Nucleus accumbens (tissue), 56 donors: ENCODE results near the gene ARID3A.
A peak's percentile ranks its signal among the peaks of the same experiment; 100 is the strongest.

Source experiments
- DNase-seq, 56 donors: peaks; one replicate each; lab custom pipeline; 2025; lab: John Stamatoyannopoulos, UW

ARID3A gene

GRCh38 chr19:911197-912033 lies 14.4 kb upstream of the ARID3A start:
- no peak for DNase-seq

DNA sequence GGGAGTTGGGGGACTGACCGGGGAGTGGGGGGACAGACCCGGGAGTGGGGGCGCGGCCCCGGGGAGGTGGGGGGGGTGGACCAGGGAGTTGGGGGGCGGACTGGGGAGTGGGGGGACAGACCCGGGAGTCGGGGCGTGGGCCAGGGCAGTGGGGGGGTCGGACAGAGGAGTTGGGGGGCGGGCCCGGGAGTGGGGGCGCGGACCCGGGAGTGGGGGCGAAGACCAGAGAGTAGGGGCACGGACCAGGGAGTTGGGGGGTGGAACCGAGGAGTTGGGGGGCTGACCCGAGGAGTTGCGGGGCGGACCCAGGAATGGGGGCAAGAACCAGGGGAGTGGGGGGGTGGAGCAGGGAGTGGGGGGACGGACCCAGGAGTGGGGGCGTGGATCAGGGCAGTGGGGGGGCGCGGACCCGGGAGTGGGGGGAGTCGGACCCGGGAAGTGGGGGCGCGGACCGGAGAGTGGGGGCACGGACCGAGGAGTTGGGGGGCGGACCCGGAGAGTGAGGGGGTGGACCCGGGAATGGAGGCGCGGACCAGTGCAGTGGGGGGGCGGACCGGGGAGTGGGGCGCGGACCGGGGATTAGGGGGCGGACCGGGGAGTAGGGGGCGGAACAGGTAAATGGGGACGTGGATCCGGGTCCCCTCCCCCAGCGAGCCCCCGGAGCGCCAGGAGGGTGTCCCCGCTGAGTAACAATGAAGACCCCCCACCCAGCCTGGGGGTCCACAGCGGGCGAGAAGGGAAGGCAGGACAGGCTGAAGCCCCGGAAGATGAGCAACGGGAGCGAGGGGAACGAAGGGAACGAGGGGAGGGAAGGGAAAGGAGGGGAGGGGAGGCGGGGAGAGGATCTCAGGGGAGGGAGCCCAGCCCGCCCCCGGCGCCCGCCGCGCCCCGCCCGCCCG lies 13.4 kb upstream of the ARID3A start:
- peak in 2 of 56 donors; percentile 63 to 64 for DNase-seq

GRCh38 chr19:913080-913748 lies 12.6 kb upstream of the ARID3A start, which contains the start of gene R3HDM4:
Gene R3HDM4, minus strand, starts transcription at chr19:913219. Its CDS starts 62 bp downstream, at chr19:913157.
- DNase-seq: peak in 53 of 56 donors; percentile 13 to 86 (median 58)

DNA sequence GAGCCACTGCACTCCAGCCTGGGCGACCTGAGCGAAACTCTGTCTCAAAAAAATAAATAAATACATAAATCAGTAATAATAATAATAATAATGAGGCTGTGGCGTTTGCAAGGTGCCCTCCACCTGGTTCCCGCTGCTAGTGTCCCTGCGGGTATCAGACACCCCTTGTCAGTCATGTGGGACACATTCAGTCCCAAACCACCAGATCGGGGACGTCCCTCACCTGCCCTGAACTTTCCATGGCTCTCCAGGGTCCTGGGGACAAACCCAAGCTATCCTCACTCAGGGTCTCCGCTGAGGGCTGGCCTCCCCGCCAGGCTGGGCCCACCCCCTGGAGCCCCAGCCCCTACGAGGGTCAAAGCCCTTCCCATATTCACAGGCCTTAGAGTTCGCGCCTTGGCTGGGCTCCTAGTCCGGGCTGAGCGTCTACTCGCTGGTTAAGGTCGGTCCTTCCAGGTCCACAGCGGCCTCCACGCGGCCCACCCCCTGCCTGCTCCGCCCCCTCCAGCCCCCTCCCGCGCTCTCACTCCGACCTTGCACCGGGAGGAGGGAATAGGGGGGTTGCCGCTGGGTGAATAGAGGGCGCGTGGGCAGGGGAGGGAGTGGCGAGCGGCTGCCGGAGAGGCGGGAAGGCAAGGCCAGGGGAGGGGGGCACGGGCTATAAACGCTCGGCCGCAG lies 9.1 kb upstream of the ARID3A start:
- DNase-seq: no peak

- peak in 1 of 56 donors; percentile 25 for DNase-seq
Observed at GRCh38 chr19:917323-918151, 8.3 kb upstream of the ARID3A start, which contains the start of gene KISS1R. Gene KISS1R, plus strand, starts transcription at chr19:917333. Its CDS starts 170 bp downstream, at chr19:917503.

- no peak for DNase-seq
Observed at GRCh38 chr19:918152-918437, 7.7 kb upstream of the ARID3A start.

DNA sequence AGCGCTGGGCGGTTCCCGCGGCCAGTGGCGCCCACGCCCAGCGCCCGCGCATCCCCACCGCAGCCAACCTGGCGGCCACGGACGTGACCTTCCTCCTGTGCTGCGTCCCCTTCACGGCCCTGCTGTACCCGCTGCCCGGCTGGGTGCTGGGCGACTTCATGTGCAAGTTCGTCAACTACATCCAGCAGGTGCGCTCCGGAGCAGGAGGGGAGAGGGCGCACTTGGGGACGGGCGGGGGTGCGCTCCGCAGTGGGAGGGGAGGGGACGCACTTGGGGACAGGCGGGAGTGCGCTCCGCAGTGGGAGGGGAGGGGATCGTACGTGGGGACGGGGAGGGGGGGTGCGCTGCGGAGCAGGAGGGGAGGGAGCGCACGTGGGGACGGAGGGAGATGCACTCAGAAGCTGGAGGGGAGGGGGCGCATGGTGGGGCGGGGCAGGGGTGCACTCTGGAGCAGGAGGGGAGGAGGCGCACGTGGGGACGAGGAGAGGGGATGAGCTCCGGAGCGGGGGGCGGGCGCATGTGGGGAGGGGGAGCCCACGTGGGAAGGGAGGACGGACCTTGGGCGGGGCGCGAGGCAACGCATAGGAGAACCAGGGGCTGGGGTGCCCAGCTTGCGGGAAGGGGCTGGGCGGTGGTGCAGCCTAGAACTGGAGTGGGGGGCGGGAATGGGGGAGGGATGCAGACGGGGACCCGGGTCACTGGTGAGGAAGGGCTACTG lies 7.2 kb upstream of the ARID3A start:
- peak in 2 of 56 donors; percentile 4 to 26 for DNase-seq

DNA sequence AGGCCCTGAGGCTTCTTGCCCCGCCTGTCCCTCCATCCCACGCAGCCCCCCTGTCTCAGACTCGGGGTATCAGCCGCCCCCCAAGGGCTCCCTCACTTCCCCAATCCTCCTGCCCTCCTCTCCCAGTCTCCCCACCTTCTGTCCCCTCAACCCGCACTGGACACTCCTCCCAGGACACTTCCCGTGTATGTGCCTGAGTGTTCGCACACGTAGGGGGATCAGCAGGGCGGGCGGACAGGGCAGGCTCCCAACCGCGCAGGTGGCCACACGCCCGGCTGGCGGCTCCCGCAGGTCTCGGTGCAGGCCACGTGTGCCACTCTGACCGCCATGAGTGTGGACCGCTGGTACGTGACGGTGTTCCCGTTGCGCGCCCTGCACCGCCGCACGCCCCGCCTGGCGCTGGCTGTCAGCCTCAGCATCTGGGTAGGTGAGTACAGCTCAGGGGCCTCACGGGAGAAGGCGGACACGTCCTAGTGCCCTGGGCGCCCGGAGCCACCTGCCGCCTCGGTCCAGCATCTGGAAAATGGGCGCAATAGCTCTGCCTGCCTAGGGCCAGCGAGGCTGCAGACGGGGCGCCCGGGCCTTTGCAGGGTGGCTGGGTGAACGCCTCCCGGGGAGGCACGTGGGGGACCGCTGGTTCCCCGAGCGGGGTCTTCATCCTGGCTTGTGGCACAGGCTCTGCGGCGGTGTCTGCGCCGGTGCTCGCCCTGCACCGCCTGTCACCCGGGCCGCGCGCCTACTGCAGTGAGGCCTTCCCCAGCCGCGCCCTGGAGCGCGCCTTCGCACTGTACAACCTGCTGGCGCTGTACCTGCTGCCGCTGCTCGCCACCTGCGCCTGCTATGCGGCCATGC lies 6.4 kb upstream of the ARID3A start:
- DNase-seq: peak in 1 of 56 donors; percentile 28

DNA sequence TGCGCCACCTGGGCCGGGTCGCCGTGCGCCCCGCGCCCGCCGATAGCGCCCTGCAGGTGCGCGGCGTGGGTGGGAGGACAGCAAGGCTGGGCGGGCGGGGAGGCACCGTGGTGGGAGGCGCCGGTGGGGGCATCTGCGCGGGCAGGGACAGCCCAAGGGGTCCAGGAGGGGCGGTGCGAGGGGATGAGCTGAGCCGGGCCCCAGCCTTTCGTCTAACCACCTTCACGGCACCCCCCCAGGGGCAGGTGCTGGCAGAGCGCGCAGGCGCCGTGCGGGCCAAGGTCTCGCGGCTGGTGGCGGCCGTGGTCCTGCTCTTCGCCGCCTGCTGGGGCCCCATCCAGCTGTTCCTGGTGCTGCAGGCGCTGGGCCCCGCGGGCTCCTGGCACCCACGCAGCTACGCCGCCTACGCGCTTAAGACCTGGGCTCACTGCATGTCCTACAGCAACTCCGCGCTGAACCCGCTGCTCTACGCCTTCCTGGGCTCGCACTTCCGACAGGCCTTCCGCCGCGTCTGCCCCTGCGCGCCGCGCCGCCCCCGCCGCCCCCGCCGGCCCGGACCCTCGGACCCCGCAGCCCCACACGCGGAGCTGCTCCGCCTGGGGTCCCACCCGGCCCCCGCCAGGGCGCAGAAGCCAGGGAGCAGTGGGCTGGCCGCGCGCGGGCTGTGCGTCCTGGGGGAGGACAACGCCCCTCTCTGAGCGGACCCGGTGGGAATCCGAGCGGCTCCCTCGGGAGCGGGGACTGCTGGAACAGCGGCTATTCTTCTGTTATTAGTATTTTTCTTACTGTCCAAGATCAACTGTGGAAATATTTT lies 5.6 kb upstream of the ARID3A start:
- DNase-seq: peak in 18 of 56 donors; percentile 4 to 71 (median 28)

DNA sequence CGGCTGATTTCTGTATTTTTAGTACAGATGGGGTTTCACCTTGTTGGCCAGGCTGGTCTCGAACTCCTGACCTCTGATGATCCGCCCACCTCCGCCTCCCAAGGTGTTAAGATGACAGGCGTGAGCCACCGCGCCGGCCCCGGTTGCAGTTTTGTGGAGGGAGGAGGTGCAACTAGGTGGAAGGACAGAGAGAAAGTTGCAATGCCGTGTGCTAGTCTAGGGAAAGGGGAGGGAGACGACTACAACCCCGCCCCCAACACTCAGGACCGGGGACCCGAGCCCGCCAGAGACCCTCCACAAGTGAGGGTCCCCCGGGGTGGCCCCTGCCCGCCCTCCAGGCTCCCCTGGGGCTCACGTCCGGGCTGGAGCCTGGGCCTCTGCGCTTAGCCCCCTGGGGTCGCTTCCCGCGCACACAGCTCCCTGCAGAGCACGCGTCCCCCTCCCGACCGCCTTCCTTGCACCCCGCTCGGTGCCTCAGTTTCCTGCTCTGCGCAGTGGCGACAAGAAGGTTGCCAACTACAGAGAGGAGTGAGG lies 1.2 kb upstream of the ARID3A start:
- DNase-seq: no peak

- DNase-seq: peak in 12 of 56 donors; percentile 24 to 82 (median 74)
Observed at GRCh38 chr19:925087-925525, 729 bp upstream of the ARID3A start.

GRCh38 chr19:926323-926588 lies 421 bp downstream of the ARID3A start:
- no peak for DNase-seq

GRCh38 chr19:926589-927350 lies 935 bp downstream of the ARID3A start:
- DNase-seq: peak in 3 of 56 donors; percentile 7 to 45 (median 26)

DNA sequence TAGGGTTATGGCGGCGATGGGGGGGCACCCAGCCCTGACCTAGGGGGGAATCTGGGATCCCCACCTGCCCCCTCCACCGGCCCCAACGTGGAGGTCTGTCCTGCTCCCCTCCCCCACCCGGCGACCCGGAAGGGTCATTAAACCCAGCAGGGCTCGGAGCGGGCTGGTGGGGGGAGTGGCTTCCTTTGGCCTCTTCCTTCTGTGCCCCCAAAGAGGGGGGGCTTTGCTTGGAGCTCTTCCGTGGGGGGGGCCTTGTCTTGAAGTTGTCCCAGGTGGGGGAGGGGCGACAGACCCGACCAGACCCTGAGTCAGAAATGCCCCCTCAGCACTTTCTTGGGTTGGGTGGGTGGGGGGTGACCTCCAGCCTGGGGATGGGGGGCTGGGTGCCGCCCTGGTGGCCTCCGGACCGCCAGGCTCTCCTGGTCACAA lies 1.5 kb downstream of the ARID3A start:
- DNase-seq: no peak

GRCh38 chr19:927780-928401 lies 2.1 kb downstream of the ARID3A start:
- DNase-seq: no peak
